HG02798 (cell line): ENCODE measurements around the gene SUB1.
A peak's percentile ranks its signal among the peaks of the same experiment; 100 is the strongest.

Source experiments
- ATAC-seq: cut with Tn5 transposase; IDR thresholded peaks from one replicate; pipeline ENCODE4 v1.9.1; 2021; ENCODE audit warnings: mild to moderate bottlenecking; ENCODE audit not compliant: unreplicated experiment, poor library complexity

Gene SUB1

DNA sequence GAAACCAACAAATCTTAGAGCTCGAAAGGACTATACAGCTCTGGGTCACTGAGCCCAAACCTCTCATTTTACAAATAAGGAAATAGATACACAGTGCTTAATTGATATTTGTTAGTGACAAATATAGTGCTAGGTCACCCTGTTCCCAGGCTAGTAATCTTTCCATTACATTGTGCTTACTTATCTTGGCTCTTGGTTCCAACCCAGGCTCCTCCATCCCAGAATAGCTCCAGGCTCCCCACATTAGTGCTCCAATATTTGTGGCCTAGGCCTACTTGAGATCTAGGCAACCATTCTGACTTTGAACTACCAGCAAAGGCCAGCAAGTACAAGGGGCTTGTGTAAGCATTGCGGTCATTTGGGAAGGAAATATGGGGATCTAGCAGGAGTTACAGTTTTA lies 21.7 kb upstream of the SUB1 start:
- ATAC-seq: no peak

DNA sequence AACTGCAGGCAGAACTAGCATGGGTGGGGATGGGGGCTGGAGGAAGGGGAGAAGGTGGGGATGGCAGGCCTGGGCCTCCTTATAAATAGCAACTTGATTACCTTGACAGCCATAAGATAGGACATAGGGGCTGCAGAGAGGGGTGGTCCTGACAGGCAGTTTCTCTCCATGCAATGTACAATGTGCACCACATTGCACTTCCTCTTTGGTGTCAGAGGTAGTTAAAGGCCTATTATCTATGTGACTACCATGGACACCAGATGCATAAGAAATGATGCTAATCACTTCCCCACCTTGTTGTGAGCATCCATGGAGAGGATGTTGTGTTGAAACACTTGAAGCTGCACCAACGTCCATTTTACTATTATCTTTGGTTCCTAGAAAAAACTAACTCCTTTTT lies 20.2 kb upstream of the SUB1 start:
- no peak for ATAC-seq

GRCh38 chr5:32566319-32567111 lies 18.8 kb upstream of the SUB1 start:
- no peak for ATAC-seq

DNA sequence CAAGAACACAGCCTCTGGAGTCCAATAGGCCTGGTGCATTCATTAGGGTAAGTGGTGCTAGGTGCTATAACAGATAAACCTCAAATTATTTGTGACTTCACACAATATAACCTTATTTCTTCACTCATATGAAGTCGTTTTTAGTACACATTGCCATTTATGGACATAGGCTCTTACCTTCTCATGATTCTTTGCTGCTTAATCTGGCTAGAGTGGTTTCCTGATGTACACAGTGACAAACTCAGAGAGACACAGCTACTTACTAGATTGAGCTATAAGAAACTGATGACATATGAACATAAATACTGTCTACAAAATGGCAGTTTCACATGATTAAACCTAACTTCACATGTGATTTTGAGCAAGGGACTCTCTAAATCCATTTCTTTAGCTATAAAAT lies 14.2 kb upstream of the SUB1 start:
- ATAC-seq: no peak

- peak; percentile 93 for ATAC-seq
These were observed 12.4 kb upstream of the SUB1 start for GRCh38 chr5:32572778-32573480.

DNA sequence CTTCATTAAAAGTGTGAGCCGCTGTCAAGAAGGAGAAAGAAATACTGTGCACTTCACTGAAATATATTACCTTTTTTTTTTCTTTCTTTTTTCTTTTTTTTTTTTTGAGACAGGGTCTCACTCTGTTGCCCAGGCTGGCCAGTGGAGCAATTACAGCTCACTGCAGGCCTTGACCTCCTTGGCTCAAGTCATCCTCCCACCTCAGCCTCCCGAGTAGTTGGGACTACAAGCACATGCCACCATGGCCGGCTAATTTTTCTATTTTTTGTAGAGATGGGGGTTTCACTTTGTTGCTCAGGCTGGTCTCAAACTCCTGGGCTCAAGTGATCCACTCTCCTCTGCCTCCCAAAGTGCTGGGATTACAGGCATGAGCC lies 11.9 kb upstream of the SUB1 start:
- ATAC-seq: peak; percentile 2

GRCh38 chr5:32574540-32575175 lies 10.7 kb upstream of the SUB1 start:
- ATAC-seq: no peak

DNA sequence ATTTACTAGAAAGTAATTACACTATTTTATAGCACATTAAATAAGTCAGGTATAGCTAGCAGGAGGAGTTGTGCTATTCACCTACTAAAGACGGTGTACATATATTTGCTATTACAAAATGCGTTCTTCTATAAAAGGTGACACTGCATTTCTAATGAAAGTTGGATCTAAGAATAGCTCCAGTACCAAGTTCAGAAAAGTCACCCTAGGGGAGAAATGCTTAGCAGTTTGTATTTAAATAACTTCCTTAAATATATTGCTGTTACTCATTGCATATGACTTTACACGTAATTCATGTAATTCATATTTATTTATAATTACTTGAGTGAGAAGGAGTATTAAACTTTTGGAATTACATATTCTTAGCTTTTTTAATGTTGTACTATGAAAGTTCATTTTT lies 7.0 kb upstream of the SUB1 start:
- no peak for ATAC-seq

DNA sequence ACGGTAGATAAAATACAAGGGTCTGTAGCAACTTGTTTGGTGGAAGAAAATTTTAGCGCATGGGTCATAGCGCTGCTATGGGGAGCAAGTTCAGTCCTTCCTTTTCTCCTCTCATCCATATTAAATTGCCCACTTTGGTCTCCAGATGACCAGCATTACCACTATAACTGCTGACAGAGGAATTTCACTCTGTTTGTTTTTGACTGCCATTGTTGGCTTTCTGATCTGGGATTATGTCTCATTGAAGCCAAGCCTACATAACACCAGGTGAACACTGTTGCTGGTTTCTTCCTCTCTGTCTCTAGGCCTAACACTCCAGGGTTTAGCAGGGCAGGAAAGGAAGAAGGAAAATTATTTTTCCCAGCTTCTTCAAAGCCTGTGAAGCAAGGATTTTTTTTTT lies 6.6 kb upstream of the SUB1 start:
- ATAC-seq: no peak

DNA sequence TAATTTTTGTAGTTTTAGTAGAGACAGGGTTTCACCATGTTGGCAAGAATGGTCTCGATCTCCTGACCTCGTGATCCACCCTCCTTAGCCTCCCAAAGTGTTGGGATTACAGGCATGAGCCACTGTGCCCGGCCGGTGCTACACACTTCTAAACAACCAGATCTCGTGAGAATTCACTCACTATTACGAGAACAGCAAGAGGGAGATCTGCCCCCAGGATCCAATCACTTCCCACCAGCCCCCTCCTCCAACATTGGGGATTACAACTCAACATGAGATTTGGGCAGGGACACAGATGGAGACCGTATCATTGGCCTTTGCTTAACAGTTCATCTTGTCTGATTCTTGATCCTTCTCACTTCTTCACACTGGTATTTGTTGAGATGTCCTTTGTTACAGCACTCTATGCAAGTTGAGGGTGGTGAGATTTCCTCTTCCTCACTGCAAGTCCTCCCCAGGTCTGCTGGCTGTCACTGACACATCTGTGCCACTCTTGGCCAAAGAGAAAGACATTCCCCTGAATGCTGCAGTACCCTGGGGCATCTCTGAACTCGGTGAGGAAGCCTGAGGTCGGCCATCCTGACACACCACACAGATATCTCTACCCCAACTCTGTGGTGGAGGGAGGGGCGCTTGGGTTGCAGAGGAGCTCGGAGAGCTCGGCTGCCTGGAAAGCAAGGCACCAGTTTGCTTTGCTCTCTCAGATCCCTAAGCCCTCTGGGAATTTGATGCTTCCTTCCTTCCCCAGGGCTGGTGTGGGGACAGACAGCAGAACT lies 4.2 kb upstream of the SUB1 start:
- ATAC-seq: no peak

- peak; percentile 69 for ATAC-seq
These were observed 1.6 kb upstream of the SUB1 start for GRCh38 chr5:32583582-32584232.

- no peak for ATAC-seq
These were observed 711 bp upstream of the SUB1 start for GRCh38 chr5:32584646-32585045.

DNA sequence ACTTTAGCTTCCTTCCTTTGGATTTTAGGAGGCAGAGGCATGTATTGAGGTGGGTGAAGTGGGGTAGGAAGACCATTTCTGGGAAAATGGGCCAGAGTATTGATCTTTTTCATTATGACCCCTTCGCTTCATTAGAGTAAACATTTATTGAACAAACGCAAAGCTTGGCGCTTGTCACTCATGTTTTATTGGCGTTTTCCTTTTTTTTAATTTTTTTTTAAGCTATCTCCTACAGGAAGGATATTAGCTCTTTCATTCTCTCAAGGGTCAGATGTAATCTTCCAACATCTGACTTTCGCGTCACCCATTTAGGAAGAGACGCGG lies 273 bp upstream of the SUB1 start:
- ATAC-seq: no peak

DNA sequence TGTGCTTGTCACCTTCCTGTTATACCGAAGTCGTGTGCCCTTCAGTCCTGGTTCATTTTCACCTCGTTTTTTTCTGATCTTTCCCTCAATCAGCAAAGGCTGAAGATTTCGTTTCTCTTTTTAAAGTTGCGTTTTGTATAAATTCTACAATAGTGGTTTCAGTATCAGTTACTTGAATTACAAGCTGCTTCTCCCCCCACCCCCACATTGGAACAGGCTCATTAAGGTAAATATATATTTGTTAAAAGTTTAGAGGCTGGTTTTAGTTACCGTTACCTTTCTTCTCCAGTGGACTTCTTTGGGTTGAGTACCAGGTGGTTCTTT lies 881 bp downstream of the SUB1 start:
- no peak for ATAC-seq

- no peak for ATAC-seq
These were observed 1.8 kb downstream of the SUB1 start for GRCh38 chr5:32587067-32587551.

DNA sequence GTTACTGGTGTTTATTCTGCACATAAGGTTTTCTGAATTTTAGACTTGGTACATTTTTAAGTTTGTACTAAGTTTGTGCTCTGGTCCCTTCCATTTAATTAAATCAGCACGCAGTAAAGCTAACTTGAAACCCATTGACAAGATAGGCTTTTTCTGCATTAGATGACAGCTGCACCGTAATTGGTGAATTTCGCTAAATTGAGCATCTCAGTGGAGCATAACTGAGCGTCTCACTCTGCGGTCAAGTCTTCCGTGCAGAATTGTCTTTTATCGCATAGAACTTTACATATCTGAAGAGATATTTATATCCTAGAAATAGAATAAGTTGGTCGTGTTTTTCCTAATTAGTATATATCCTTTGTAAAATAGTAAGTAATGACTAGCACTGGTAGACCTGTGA lies 4.1 kb downstream of the SUB1 start:
- ATAC-seq: no peak

- no peak for ATAC-seq
These were observed 4.8 kb downstream of the SUB1 start for GRCh38 chr5:32589942-32590869.

GRCh38 chr5:32595118-32595517 lies 9.8 kb downstream of the SUB1 start:
- ATAC-seq: no peak

DNA sequence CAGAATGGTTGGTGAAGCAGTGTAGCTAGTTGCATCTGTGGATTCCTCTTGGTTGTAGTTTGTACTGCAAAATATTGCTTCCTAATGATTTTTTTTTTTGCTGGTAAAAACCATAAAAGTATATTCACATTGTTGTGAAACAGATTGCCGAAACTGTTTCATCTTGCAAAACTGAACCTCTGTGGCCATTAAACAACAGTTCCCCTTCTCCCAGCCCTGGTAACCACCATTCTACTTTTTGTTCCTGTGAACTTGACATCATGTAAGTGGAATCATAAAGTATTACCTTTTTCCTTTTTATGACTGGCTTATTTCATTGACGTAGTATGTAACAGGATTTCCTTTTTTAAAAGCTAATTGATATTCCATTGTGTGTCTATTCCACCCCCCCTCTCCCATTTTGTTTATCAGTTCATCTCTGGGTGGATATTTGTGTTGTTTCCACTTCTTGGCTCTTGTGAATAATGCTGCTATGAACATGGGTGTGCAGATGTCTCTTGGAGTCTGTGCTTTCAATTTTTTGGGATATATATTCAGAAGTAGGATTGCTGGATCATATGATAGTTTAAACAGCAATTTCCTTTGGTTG lies 11.8 kb downstream of the SUB1 start:
- no peak for ATAC-seq
